Measurements from ENCODE around the gene CHST14.

DNA sequence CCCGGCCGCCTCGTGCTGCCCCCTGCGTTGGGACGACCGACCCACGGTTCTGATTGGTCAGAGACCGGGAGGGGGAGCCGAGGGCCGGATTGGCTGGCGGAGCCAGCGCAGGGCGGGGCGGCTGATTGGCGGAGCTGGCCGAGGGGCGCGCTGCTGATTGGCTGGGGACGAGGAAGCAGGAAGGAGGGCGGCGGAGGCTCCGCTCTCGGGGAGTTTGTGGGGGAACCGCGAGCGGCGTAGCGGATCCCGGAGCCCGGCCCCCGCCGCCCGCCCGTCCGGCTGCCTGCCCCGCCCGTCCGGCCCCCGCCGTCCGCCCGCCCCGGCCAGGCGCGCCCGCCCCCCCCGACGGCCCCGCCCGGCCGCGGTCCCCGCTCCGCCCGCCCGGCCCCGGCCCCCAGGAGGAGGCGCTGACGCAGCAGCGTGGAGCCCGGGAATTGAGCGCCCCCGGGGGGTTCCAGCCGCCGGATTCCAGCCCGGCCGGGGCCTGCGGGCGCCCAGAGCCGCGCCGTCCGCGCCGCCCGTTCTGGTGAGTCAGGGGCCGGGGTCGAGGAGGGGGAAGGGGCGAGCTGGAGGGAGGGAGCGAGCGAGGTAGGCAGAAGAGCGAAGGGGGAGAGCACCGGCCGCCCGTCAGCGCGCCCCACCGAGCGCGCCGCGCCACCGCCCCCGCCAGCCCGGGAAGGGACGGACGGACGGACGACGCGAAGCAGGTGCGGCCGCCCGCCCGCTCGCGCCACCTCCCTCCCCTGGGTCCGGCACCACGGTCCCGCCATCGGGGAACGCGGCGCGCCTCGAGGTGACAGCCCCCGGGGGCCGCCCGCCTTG is 29.8 kb upstream of the CHST14 start, which contains the start of gene BAHD1:
- TF ChIP-seq, protein P1, sequence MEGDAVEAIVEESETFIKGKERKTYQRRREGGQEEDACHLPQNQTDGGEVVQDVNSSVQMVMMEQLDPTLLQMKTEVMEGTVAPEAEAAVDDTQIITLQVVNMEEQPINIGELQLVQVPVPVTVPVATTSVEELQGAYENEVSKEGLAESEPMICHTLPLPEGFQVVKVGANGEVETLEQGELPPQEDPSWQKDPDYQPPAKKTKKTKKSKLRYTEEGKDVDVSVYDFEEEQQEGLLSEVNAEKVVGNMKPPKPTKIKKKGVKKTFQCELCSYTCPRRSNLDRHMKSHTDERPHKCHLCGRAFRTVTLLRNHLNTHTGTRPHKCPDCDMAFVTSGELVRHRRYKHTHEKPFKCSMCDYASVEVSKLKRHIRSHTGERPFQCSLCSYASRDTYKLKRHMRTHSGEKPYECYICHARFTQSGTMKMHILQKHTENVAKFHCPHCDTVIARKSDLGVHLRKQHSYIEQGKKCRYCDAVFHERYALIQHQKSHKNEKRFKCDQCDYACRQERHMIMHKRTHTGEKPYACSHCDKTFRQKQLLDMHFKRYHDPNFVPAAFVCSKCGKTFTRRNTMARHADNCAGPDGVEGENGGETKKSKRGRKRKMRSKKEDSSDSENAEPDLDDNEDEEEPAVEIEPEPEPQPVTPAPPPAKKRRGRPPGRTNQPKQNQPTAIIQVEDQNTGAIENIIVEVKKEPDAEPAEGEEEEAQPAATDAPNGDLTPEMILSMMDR (conservative IDR thresholded peaks at IDR 0.05 in 1 of 2, IDR thresholded peaks at IDR 0.05 in 1 of 2; ENCODE audit: low read depth in 1 of 2, low read length in 2 of 2) = no peak
- no peak for TF ChIP-seq EZH2 (IDR thresholded peaks at IDR 0.05; ENCODE audit: low read length, missing control alignments)

Measured in fibroblast of lung (primary cell).